ENCODE data around the gene EFEMP2. TPM values are rescaled to one million over a fixed set of nuclear protein-coding genes. Genes with fewer than 3 reads are reported as not detected.

Gene EFEMP2
- total and polyA plus RNA-seq, 2 donors (not counting 1 experiment from before 2014, with no cell fraction given), result 74.0 to 161 TPM

DNA sequence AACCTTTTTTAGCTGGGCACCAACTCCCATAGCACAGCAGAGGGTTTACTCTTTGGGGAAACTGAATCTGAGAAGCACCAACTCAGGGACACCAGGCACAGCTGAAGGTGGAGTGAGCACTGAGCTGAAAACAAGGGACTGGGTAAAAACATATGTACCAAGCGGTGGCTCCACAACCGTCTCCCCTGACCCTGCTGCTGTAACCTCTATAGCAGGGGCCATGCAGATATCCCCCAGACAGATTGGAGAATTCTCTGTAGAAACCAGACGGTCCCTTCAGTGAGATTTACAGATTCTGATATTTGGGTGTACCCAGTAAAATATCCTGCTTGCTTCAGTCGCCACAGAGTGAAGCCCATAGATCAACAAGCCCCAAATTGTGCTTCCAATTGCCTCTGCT is 43.1 kb downstream of the EFEMP2 start:
- Histone ChIP-seq H3K9me3 (ENCODE audit: control insufficient read depth, insufficient read depth, low read depth, low read length) (no peaks in the 10 kb centered on the region), H2AFZ (ENCODE audit: low read length) (no peak overlapping the region), H3K36me3 (ENCODE audit: control insufficient read depth, insufficient read depth, low read length) (no peaks in the 10 kb centered on the region), H3K4me3 (replicated peaks in 1 of 4; ENCODE audit: control extremely low read depth in 1 of 4, insufficient read depth in 1 of 4, low read depth in 3 of 4, low read length in 4 of 4) (no peak overlapping the region), H4K20me1 (ENCODE audit: control insufficient read depth, extremely low read depth, insufficient read depth, low read length) (no peaks in the 10 kb centered on the region), H3K27ac (ENCODE audit: insufficient read depth, low read length) (no peak overlapping the region), H3K79me2 (ENCODE audit: control insufficient read depth, insufficient read depth, low read length) (no peaks in the 10 kb centered on the region), H3K27me3 (ENCODE audit: control insufficient read depth, insufficient read depth, low read length) (peaks cover 22% of the 10 kb centered on the region), H3K4me1 (ENCODE audit: control insufficient read depth, extremely low read depth, insufficient read depth, low read length) (peaks cover 5% of the 10 kb centered on the region), H3K9ac (ENCODE audit: insufficient read depth, low read length) (no peak overlapping the region), H3K4me2 (ENCODE audit: extremely low read depth, insufficient read depth, low read length) (no peak overlapping the region)
- no peak for TF ChIP-seq EZH2 (IDR thresholded peaks at IDR 0.05; ENCODE audit: low read length, missing control alignments)
- TF ChIP-seq, protein P1, sequence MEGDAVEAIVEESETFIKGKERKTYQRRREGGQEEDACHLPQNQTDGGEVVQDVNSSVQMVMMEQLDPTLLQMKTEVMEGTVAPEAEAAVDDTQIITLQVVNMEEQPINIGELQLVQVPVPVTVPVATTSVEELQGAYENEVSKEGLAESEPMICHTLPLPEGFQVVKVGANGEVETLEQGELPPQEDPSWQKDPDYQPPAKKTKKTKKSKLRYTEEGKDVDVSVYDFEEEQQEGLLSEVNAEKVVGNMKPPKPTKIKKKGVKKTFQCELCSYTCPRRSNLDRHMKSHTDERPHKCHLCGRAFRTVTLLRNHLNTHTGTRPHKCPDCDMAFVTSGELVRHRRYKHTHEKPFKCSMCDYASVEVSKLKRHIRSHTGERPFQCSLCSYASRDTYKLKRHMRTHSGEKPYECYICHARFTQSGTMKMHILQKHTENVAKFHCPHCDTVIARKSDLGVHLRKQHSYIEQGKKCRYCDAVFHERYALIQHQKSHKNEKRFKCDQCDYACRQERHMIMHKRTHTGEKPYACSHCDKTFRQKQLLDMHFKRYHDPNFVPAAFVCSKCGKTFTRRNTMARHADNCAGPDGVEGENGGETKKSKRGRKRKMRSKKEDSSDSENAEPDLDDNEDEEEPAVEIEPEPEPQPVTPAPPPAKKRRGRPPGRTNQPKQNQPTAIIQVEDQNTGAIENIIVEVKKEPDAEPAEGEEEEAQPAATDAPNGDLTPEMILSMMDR (conservative IDR thresholded peaks at IDR 0.05 in 1 of 2, IDR thresholded peaks at IDR 0.05 in 1 of 2; ENCODE audit: low read depth in 1 of 2, low read length in 2 of 2), result no peak
- DNase-seq (ENCODE audit: low read depth in 2 of 2), result no peak

DNA sequence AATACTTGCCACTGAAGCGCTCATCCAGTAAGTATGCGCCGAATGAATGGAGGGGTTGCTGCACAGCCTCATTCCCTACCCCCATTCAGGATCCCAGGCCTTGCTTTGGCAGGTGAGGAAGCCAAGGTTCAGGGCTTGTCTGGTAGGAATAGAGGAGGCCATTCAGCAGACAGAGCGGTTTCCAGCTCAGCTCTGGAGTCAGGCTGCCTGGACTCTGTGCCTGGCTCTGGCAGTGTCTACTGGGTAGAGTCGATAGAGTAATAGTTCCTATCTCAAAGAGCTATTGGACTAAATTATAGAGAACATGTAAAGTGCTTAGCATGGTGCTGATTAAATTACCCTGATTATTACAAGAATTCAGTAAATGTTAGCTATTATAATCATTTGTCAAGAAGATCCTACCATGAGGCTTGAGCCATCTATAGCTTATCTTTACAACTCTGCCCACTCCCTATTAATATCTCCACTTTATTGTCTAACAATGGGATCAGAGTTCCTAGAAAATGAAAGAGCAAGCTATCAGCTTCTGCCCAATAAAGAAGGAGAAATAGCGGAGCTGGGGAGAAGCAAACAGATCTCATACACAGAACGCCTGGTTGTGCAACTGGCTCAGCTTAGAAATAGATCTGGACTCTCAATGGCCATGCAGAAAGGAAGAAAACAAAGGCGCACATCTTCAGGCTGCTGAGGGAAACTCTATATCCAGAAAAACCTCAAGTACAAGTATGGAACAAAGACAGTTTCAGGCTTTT is 45.4 kb downstream of the EFEMP2 start:
- Histone ChIP-seq H3K4me2 (ENCODE audit: extremely low read depth, insufficient read depth, low read length) (no peak overlapping the region), H3K9me3 (ENCODE audit: control insufficient read depth, insufficient read depth, low read depth, low read length) (no peaks in the 10 kb centered on the region), H3K4me3 (replicated peaks in 1 of 4; ENCODE audit: control extremely low read depth in 1 of 4, insufficient read depth in 1 of 4, low read depth in 3 of 4, low read length in 4 of 4) (no peak overlapping the region), H3K79me2 (ENCODE audit: control insufficient read depth, insufficient read depth, low read length) (no peaks in the 10 kb centered on the region), H2AFZ (ENCODE audit: low read length) (no peak overlapping the region), H3K36me3 (ENCODE audit: control insufficient read depth, insufficient read depth, low read length) (no peaks in the 10 kb centered on the region), H3K9ac (ENCODE audit: insufficient read depth, low read length) (no peak overlapping the region), H3K27ac (ENCODE audit: insufficient read depth, low read length) (no peak overlapping the region), H3K4me1 (ENCODE audit: control insufficient read depth, extremely low read depth, insufficient read depth, low read length) (no peaks in the 10 kb centered on the region), H3K27me3 (ENCODE audit: control insufficient read depth, insufficient read depth, low read length) (peaks cover 11% of the 10 kb centered on the region), H4K20me1 (ENCODE audit: control insufficient read depth, extremely low read depth, insufficient read depth, low read length) (no peaks in the 10 kb centered on the region)
- no peak for TF ChIP-seq EZH2 (IDR thresholded peaks at IDR 0.05; ENCODE audit: low read length, missing control alignments)
- TF ChIP-seq, protein P1 (conservative IDR thresholded peaks at IDR 0.05 in 1 of 2, IDR thresholded peaks at IDR 0.05 in 1 of 2; ENCODE audit: low read depth in 1 of 2, low read length in 2 of 2), result no peak
- no peak for DNase-seq (ENCODE audit: low read depth in 2 of 2)

DNA sequence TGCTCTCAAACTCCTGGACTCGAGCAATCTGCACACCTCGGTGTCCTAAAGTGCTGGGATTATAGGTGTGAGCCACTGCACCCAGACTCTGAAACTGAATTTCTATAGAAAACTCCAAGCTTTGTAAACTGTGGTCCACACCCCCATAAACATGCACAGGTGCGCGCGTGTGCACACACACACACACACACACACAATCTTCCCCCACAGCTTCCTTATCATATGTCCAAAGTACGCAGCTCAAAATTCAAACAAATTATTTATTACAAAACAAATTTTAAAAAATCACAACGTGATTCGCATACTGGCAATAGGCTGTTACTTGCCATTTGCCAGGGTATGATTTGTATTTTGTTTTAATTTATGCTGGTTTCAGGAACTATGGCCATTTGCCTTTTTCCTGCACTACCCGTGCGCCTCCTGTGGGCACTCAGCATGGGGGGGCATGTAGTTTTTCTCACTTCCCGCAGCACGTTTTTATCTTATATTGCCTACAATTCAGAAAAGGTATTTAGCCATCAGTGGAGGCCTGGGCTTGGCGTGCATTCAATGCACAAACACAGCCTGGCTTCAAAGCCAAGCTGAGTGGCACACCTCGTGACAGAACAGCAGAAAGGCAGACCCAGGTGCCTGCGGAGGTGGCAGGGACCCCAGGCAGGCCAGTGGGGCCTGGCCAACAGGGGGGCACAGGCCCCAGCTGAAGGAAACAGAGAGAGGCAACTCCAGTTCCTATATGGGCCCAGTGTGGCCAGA is 49.6 kb downstream of the EFEMP2 start:
- Histone ChIP-seq H4K20me1 (ENCODE audit: control insufficient read depth, extremely low read depth, insufficient read depth, low read length) (no peaks in the 10 kb centered on the region), H3K4me1 (ENCODE audit: control insufficient read depth, extremely low read depth, insufficient read depth, low read length) (no peaks in the 10 kb centered on the region), H3K9ac (ENCODE audit: insufficient read depth, low read length) (no peak overlapping the region), H3K79me2 (ENCODE audit: control insufficient read depth, insufficient read depth, low read length) (no peaks in the 10 kb centered on the region), H3K4me3 (replicated peaks in 1 of 4; ENCODE audit: control extremely low read depth in 1 of 4, insufficient read depth in 1 of 4, low read depth in 3 of 4, low read length in 4 of 4) (no peak overlapping the region), H3K4me2 (ENCODE audit: extremely low read depth, insufficient read depth, low read length) (no peak overlapping the region), H3K27ac (ENCODE audit: insufficient read depth, low read length) (no peak overlapping the region), H3K9me3 (ENCODE audit: control insufficient read depth, insufficient read depth, low read depth, low read length) (no peaks in the 10 kb centered on the region), H2AFZ (ENCODE audit: low read length) (no peak overlapping the region), H3K27me3 (ENCODE audit: control insufficient read depth, insufficient read depth, low read length) (no peaks in the 10 kb centered on the region), H3K36me3 (ENCODE audit: control insufficient read depth, insufficient read depth, low read length) (no peaks in the 10 kb centered on the region)
- DNase-seq (ENCODE audit: low read depth in 2 of 2), result no peak
- TF ChIP-seq EZH2 (IDR thresholded peaks at IDR 0.05; ENCODE audit: low read length, missing control alignments), result no peak
- TF ChIP-seq, protein P1 (conservative IDR thresholded peaks at IDR 0.05 in 1 of 2, IDR thresholded peaks at IDR 0.05 in 1 of 2; ENCODE audit: low read depth in 1 of 2, low read length in 2 of 2), result no peak
